ENCODE data around the gene ABI2.
"Not testable (repeated sequence)": the region's sequence is repeated elsewhere in the genome, so short reads cannot be mapped to it uniquely, and the experiment has no call there.

Gene ABI2

DNA sequence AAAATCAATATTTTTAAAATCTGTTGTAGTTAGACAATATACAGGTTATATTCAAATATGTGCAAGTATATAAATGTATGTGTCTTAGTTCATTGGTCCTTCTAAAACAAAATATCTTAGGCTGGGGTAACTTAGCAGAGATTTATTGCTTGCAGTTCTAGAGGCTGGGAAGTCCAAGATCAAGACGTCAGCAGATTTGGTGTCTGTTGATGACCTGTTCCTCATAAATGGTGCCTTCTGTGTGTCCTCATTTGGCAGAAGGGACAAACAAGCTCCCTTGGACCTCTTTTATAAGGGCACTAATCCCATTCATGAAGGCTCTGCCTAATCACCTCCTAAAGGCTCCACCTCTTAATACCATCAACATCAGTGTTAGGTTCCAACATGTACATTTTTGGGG lies 31.3 kb downstream of the ABI2 start:
- DNase-seq: no peak

DNA sequence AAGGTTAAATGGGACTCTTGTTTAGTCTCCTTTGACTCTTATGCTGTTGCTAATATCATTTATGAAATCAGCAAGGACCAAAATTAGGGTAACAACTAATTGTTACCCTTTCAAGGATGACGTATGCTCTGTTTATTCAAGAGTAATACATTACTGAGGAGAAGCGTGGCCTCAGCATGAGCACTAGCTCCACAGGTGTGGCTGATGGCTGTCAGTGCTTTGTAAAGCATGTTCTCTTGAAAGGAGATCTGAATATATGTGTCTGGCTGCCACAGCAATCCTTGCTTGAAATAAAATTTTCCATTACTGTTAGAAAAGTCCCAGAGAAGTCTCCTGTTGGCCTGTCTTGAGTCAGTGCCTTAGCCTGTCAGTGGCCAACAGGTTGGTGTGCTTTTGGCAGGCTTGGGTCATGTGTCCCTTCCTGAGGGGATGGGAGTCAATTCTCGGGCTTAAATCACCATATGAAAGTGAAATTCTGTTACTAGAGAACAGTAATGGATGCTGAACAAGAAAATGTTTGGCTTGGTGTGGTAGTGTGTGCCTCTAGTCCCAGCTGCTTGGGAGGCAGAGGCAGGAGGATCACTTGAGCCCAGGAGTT lies 32.7 kb downstream of the ABI2 start:
- no peak for DNase-seq

DNA sequence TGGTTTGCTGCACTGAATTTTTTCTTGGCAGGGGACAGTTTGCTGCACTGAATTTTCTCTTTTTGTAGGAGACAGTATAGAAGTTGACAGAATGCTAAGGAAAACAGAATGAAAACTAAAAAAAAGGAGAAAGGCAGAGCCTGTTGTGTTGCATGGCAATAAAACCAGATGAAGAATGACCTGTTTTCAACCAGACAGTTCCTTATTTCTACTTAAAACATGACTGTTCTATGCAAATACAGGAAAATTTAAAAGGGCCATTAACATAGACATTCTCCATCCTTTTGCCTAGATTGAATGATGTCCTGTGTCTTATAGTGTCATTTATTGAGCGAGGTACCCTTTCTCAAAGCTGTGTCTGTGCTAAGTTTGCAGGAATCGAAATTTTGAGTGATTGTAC lies 33.3 kb downstream of the ABI2 start:
- DNase-seq: no peak

- no peak for DNase-seq
These were observed 33.7 kb downstream of the ABI2 start for GRCh38 chr2:203361922-203362321.

DNA sequence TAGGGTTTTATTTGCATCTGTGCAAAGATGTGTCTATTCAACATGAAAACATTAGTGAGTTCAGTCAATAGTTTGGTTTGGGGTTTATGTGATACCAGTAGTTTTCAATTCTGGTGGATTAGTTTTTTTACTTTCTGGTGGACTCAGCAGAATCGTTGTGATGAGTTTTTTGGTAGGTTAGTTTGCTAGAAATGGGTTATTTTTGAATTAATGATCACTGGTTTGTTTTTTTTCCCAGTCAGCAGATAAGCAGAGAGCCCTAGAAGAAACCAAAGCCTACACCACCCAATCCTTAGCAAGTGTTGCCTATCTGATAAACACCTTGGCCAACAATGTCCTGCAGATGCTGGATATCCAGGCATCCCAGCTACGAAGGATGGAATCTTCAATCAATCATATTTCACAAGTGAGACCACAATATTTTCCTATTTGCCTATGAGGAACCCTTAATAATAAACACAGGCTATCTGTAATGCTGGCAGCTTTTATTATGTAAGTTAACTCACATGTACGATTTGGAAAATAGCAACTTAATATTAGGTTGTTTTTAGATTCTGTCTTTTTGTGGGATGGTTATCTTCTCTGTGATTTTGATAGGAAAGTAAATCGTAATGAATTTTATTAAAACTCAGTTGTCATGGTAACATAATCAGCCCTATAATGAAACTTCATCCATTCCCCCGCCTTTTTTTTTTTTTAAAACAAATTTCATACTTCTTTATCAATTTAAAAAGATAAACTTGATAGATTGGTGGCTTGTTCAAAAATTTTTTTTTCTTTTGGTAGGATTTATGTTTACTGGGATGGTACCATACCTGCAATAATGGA lies 38.7 kb downstream of the ABI2 start:
- no peak for DNase-seq

GRCh38 chr2:203372706-203373105 lies 44.5 kb downstream of the ABI2 start:
- not testable (repeated sequence) for DNase-seq

DNA sequence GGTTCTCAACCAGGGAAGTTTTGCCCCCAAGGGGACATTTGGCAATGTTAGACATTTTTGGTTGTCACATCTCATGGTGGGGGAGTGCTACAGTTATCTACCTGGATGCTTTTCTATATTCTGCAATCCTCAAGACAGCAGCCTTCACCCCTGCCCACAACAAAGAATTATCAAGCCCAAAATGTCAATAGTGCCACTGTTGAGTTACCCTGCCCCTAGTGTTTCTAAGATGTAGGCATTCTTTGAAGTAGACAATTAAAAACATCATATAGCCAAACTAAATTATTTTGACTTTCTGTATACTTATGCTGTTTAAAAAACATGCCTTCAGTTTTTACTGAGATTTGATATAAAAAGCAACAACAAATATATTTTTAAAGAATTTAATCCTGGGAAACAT lies 48.0 kb downstream of the ABI2 start:
- DNase-seq: no peak

- DNase-seq: no peak
These were observed 51.0 kb downstream of the ABI2 start for GRCh38 chr2:203379156-203379555.

GRCh38 chr2:203383038-203383437 lies 54.8 kb downstream of the ABI2 start:
- DNase-seq: no peak

DNA sequence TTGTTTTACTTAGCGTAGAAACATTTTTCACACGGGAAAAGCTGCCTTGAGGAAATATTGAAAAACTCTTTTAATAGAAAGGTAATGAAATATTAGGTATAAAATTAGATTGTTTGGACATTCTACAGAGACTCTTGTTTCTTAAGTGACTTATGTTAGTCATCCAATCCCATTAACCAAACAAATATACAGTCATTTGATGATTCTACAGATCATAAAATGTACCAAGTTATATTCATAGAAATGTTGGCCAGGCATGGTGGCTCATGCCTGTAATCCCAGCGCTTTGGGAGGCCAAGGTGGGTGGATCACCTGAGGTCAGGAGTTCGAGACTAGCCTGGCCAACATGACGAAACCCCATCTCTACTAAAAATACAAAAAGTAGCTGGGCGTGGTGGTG lies 60.0 kb downstream of the ABI2 start:
- DNase-seq: not testable (repeated sequence)

GRCh38 chr2:203394519-203395227 lies 66.5 kb downstream of the ABI2 start:
- DNase-seq: no peak

GRCh38 chr2:203395858-203396257 lies 67.7 kb downstream of the ABI2 start:
- no peak for DNase-seq

- DNase-seq: no peak
These were observed 68.5 kb downstream of the ABI2 start for GRCh38 chr2:203396667-203397066.

DNA sequence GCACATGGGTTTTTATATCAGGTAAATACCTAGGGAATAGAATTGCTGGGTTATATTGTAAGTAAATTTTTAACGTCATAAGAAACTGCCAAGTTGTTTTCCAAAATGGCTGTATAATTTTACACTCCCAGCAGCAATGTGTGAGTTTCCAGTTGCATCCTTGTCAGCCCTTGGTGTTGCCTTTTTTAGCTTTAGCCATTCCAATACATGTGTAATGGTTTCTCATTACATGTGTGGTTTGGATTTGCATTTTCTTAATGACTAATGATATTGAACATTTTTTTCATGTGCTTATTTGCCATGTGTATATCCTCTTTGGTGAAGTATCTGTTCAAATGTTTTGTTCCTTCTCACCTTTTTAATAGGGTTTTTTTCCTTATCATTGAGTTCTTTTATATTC lies 70.8 kb downstream of the ABI2 start:
- DNase-seq: no peak

GRCh38 chr2:203400805-203401585 lies 72.8 kb downstream of the ABI2 start:
- DNase-seq: no peak

DNA sequence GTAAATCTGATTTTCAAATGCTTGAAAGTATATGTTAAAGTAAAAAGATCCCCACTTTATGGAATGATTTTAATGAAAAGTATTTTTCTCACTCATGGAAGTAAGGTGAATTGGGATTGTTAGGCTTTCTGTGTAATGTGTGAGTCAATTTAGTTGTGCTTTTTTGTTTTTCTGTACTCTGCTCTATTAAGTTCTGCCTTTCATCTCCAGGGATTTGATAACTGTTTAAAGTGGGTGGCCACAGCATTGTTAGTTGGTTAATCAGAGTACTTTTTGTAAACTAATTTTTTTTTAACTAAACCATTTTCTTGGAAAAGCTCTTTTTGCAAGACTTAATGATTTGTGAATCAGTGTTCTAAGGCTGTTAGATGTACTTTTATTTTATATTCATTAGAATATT lies 76.8 kb downstream of the ABI2 start:
- DNase-seq: no peak

DNA sequence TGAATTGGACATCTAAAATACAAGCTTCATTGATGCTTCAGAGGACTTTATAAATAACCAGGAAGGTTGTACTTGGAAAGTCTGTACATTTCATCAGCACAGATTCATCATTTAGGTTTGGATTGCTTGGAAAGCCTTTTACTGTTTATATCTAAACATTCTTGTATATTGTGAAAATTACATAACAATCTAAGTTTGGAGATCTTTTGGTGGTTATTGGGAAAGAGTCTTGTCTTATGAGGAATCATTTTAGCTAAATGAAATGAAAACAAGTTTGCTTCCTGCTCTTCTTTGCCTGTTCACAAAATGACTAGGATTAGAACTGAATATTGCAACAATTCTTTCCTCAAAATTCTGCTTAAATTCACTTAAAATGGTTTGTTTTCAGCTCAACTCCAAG lies 79.3 kb downstream of the ABI2 start:
- no peak for DNase-seq

GRCh38 chr2:203412546-203413331 lies 84.5 kb downstream of the ABI2 start:
- DNase-seq: no peak

- no peak for DNase-seq
These were observed 85.6 kb downstream of the ABI2 start for GRCh38 chr2:203413796-203414195.

GRCh38 chr2:203418271-203418670 lies 90.1 kb downstream of the ABI2 start:
- DNase-seq: no peak

DNA sequence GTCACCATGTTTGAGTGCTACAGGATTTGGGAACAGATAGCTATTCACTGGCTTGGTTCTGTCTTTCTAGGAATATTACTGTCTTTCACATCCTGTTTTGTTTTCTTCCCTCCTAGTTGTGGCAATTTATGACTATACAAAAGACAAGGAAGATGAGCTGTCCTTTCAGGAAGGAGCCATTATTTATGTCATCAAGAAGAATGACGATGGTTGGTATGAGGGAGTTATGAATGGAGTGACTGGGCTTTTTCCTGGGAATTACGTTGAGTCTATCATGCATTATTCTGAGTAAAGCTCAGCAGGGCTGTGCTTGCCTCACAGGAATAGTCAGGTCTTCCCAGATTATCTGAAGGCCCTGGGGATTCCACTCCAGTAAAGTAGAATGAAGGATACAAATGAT lies 98.9 kb downstream of the ABI2 start:
- DNase-seq: no peak

GRCh38 chr2:203429643-203430042 lies 101.4 kb downstream of the ABI2 start:
- not testable (repeated sequence) for DNase-seq
